GM23338 (cell line): Measurements from ENCODE around the gene MEIOC. TPM values are rescaled to one million over a fixed set of nuclear protein-coding genes. Genes with fewer than 3 reads are reported as not detected.

ENCODE experiments used
- ATAC-seq: fragments of 200-7000 bp; cut with Tn5 transposase; 3 replicates; pipeline ENCODE4 v1.9.1; 2020
- DNase-seq: peaks from one replicate; pipeline ENCODE4 v3.0.0-alpha.2; 2015; ENCODE audit warnings: low spot score
- H2AFZ ChIP-seq: fragments of 200-600 bp; sonication (generic); 2 replicates; pipeline ENCODE4 v1.8.0; 2016; ENCODE audit warnings: antibody characterized with exemption, mild to moderate bottlenecking, moderate library complexity
- H3F3A ChIP-seq: fragments of 200-600 bp; sonication (generic); replicated peaks from 2 replicates; pipeline ENCODE4 v1.8.0; 2017; ENCODE audit warnings: antibody characterized with exemption, mixed run types, low read depth
- H3K27ac ChIP-seq: fragments of 200-600 bp; sonication (generic); 2 replicates; pipeline ENCODE4 v1.6.1; 2016; ENCODE audit warnings: low read depth
- H3K27me3 ChIP-seq: fragments of 200-600 bp; sonication (generic); 2 replicates; pipeline ENCODE4 v1.8.0; 2016; ENCODE audit warnings: mild to moderate bottlenecking, mixed run types, moderate library complexity; ENCODE audit not compliant: insufficient read depth
- H3K36me3 ChIP-seq: fragments of 200-600 bp; sonication (generic); 2 replicates; pipeline ENCODE4 v1.8.0; 2016; ENCODE audit warnings: mild to moderate bottlenecking; ENCODE audit not compliant: insufficient read depth
- H3K4me1 ChIP-seq: fragments of 200-600 bp; sonication (generic); 2 replicates; pipeline ENCODE4 v1.8.0; 2016; ENCODE audit warnings: mild to moderate bottlenecking, moderate library complexity; ENCODE audit not compliant: insufficient read depth
- H3K4me2 ChIP-seq: fragments of 200-600 bp; sonication (generic); 2 replicates; pipeline ENCODE4 v1.7.1; 2017; ENCODE audit warnings: mixed run types
- H3K4me3 ChIP-seq: fragments of 200-600 bp; sonication (generic); 2 replicates; pipeline ENCODE4 v1.6.1; 2016; ENCODE audit warnings: mixed run types
- H3K79me2 ChIP-seq: fragments of 200-600 bp; sonication (generic); replicated peaks from 2 replicates; pipeline ENCODE4 v1.8.0; 2017; ENCODE audit warnings: mild to moderate bottlenecking; ENCODE audit not compliant: insufficient read depth
- H3K9me2 ChIP-seq: fragments of 200-600 bp; sonication (generic); 2 replicates; pipeline ENCODE4 v1.8.0; 2017; ENCODE audit not compliant: insufficient read depth
- H4K20me1 ChIP-seq: fragments of 200-600 bp; sonication (generic); replicated peaks from 2 replicates; pipeline ENCODE4 v1.8.0; 2017; ENCODE audit warnings: mild to moderate bottlenecking; ENCODE audit not compliant: insufficient read depth
- H3K27ac Mint-ChIP-seq: 2 replicates; pipeline ENCODE4 v1.8.0; 2020; ENCODE audit warnings: inconsistent platforms, mild to moderate bottlenecking, moderate library complexity, mixed read lengths
- H3K27me3 Mint-ChIP-seq: 3 replicates; pipeline ENCODE4 v1.8.0; 2022; ENCODE audit warnings: low read depth, mild to moderate bottlenecking, moderate library complexity, mixed read lengths, inconsistent platforms; ENCODE audit not compliant: insufficient read depth, poor library complexity
- H3K36me3 Mint-ChIP-seq: 3 replicates; pipeline ENCODE4 v1.8.0; 2021; ENCODE audit warnings: low read depth, mild to moderate bottlenecking, inconsistent platforms, moderate library complexity, mixed read lengths
- H3K4me1 Mint-ChIP-seq: 3 replicates; pipeline ENCODE4 v1.8.0; 2020; ENCODE audit warnings: mild to moderate bottlenecking, inconsistent platforms, mixed read lengths
- H3K4me3 Mint-ChIP-seq: 3 replicates; pipeline ENCODE4 v1.8.0; 2021; ENCODE audit warnings: moderate library complexity, mild to moderate bottlenecking, inconsistent platforms, mixed read lengths
- H3K9me3 Mint-ChIP-seq: 3 replicates; pipeline ENCODE4 v1.8.0; 2020; ENCODE audit warnings: moderate library complexity, mild to moderate bottlenecking, inconsistent platforms, mixed read lengths
- CREB1 ChIP-seq: fragments of 250-450 bp; sonication (Bioruptor Pico); IDR thresholded peaks from 2 replicates; pipeline ENCODE4 v1.5.0; 2020; ENCODE audit warnings: low read depth, mild to moderate bottlenecking, moderate library complexity
- CTCF ChIP-seq, 2 experiments: fragments of 200-600 bp in 1 of 2; sonication (generic) in 1 of 2; conservative IDR thresholded peaks; 2 replicates each; pipeline versions ENCODE4 v1.5.1 to v1.6.1; 2016 to 2017; ENCODE audit warnings: antibody characterized with exemption in 2 of 2, low read depth in 2 of 2, mild to moderate bottlenecking in 2 of 2, moderate library complexity in 1 of 2
- ETS1 ChIP-seq: IDR thresholded peaks from 2 replicates; pipeline ENCODE4 v1.6.1; 2016; ENCODE audit warnings: antibody characterized with exemption
- EZH2 ChIP-seq: fragments of 200-600 bp; sonication (generic); IDR thresholded peaks from one replicate; pipeline ENCODE4 v1.8.0; 2017; ENCODE audit warnings: antibody characterized with exemption, mild to moderate bottlenecking, low read depth; ENCODE audit not compliant: unreplicated experiment
- JUNB ChIP-seq: IDR thresholded peaks from one replicate; pipeline ENCODE4 v1.6.1; 2016; ENCODE audit warnings: antibody characterized with exemption; ENCODE audit not compliant: unreplicated experiment
- NANOG ChIP-seq: IDR thresholded peaks from 2 replicates; pipeline ENCODE4 v1.6.1; 2016; ENCODE audit warnings: antibody characterized with exemption, borderline replicate concordance
- POLR2AphosphoS5 ChIP-seq: IDR thresholded peaks from 2 replicates; pipeline ENCODE4 v1.6.1; 2016; ENCODE audit warnings: antibody characterized with exemption, low read depth
- STAT1 ChIP-seq: IDR thresholded peaks from one replicate; pipeline ENCODE4 v1.6.1; 2016; ENCODE audit warnings: antibody characterized with exemption; ENCODE audit not compliant: unreplicated experiment
- ZNF114 ChIP-seq: fragments of 250-450 bp; sonication (Bioruptor Pico); IDR thresholded peaks from 2 replicates; pipeline ENCODE4 v1.5.0; 2020; ENCODE audit warnings: mild to moderate bottlenecking, moderate library complexity
- polyA plus RNA-seq: library from polyadenylated mRNA; unstranded; fragments of >200 nt; fragmentation: Nextera tagmentation; extraction: Ambion mirVana; gene quantifications from 2 replicates; pipeline ENCODE4 v1.2.1, GENCODE V29; 2016
- total RNA-seq: library from RNA; depleted of rRNA; stranded (reverse); fragments of >200 nt; shearing (Covaris generic); gene quantifications from 2 replicates; pipeline ENCODE4 v1.2.3, GENCODE V29; 2014
- TF ChIP-seq, protein P1 (sequence below): IDR thresholded peaks from one replicate; pipeline ENCODE4 v1.6.1; 2018; ENCODE audit warnings: antibody characterized with exemption; ENCODE audit not compliant: unreplicated experiment

The MEIOC gene
- total and polyA plus RNA-seq, 2 experiments from 2014 or later: 2.1 to 23.8 TPM

GRCh38 chr17:44629314-44629713, 27.0 kb upstream of the MEIOC start:
- no peaks in the 10 kb centered on the region for H3K79me2 ChIP-seq
- Mint-ChIP-seq H3K27ac (no peak overlapping the region), H3K4me3 (peak overlapping the region; percentile 64; the same call in 2 of the 3 replicates), H3K9me3 (peaks cover 3% of the 10 kb centered on the region; the same call in 1 of the 3 replicates), H3K27me3 (peaks cover 6% of the 10 kb centered on the region), H3K4me1 (peaks cover 22% of the 10 kb centered on the region), H3K36me3 (no peaks in the 10 kb centered on the region)
- DNase-seq (no peak), ATAC-seq (no peak)
- H4K20me1 ChIP-seq: no peaks in the 10 kb centered on the region
- peak overlapping the region; percentile 95 for H2AFZ ChIP-seq
- H3K4me2 ChIP-seq: peak overlapping the region; percentile 75
- peak overlapping the region; percentile 52; the same call in 1 of the 2 replicates for H3K4me3 ChIP-seq
- no peaks in the 10 kb centered on the region for H3K36me3 ChIP-seq
- peaks cover 11% of the 10 kb centered on the region for H3K4me1 ChIP-seq
- H3K27ac ChIP-seq: 0 out of 2 replicates have a peak overlapping the region, but pooled peaks have one; percentile 92
- H3K9me2 ChIP-seq: no peaks in the 10 kb centered on the region
- no peaks in the 10 kb centered on the region for H3K27me3 ChIP-seq
- H3F3A ChIP-seq: peaks cover 14% of the 10 kb centered on the region
- TF ChIP-seq CTCF (conservative IDR thresholded peaks at IDR 0.05; ENCODE audit: low read depth in 2 of 2) (no peak), EZH2 (no peak), CREB1 (CRISPR knock-in tag) (no peak), STAT1 (no peak), NANOG (no peak), JUNB (no peak), ZNF114 (CRISPR knock-in tag) (no peak), ETS1 (no peak)
- TF ChIP-seq, protein P1, sequence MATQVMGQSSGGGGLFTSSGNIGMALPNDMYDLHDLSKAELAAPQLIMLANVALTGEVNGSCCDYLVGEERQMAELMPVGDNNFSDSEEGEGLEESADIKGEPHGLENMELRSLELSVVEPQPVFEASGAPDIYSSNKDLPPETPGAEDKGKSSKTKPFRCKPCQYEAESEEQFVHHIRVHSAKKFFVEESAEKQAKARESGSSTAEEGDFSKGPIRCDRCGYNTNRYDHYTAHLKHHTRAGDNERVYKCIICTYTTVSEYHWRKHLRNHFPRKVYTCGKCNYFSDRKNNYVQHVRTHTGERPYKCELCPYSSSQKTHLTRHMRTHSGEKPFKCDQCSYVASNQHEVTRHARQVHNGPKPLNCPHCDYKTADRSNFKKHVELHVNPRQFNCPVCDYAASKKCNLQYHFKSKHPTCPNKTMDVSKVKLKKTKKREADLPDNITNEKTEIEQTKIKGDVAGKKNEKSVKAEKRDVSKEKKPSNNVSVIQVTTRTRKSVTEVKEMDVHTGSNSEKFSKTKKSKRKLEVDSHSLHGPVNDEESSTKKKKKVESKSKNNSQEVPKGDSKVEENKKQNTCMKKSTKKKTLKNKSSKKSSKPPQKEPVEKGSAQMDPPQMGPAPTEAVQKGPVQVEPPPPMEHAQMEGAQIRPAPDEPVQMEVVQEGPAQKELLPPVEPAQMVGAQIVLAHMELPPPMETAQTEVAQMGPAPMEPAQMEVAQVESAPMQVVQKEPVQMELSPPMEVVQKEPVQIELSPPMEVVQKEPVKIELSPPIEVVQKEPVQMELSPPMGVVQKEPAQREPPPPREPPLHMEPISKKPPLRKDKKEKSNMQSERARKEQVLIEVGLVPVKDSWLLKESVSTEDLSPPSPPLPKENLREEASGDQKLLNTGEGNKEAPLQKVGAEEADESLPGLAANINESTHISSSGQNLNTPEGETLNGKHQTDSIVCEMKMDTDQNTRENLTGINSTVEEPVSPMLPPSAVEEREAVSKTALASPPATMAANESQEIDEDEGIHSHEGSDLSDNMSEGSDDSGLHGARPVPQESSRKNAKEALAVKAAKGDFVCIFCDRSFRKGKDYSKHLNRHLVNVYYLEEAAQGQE: no peak

GRCh38 chr17:44630703-44631102, 25.6 kb upstream of the MEIOC start:
- Histone ChIP-seq H3K79me2 (no peaks in the 10 kb centered on the region), H2AFZ (no peak overlapping the region), H3K27ac (no peak overlapping the region), H3F3A (peaks cover 14% of the 10 kb centered on the region), H3K4me3 (no peak overlapping the region), H3K36me3 (no peaks in the 10 kb centered on the region), H3K4me1 (peaks cover 11% of the 10 kb centered on the region), H3K9me2 (no peaks in the 10 kb centered on the region), H3K27me3 (no peaks in the 10 kb centered on the region), H3K4me2 (no peak overlapping the region), H4K20me1 (no peaks in the 10 kb centered on the region)
- H3K9me3 Mint-ChIP-seq: peaks cover 3% of the 10 kb centered on the region; the same call in 1 of the 3 replicates
- no peak overlapping the region for H3K4me3 Mint-ChIP-seq
- H3K27me3 Mint-ChIP-seq: peaks cover 6% of the 10 kb centered on the region
- ATAC-seq (no peak), DNase-seq (no peak)
- H3K4me1 Mint-ChIP-seq: peaks cover 22% of the 10 kb centered on the region
- no peaks in the 10 kb centered on the region for H3K36me3 Mint-ChIP-seq
- H3K27ac Mint-ChIP-seq: no peak overlapping the region
- no peak for TF ChIP-seq STAT1
- TF ChIP-seq ZNF114 (CRISPR knock-in tag): no peak
- no peak for TF ChIP-seq JUNB
- no peak for TF ChIP-seq CREB1 (CRISPR knock-in tag)
- no peak for TF ChIP-seq EZH2
- TF ChIP-seq, protein P1: no peak
- TF ChIP-seq POLR2AphosphoS5: no peak
